GM18909 (cell line): ENCODE data around the gene CEP95.

Source experiments
- ATAC-seq: cut with Tn5 transposase; IDR thresholded peaks from one replicate; pipeline ENCODE4 v1.9.1; 2021; ENCODE audit warnings: mild to moderate bottlenecking; ENCODE audit not compliant: unreplicated experiment, poor library complexity

The CEP95 gene

GRCh38 chr17:64509179-64509578, 2.4 kb downstream of the CEP95 start:
- no peak for ATAC-seq

- no peak for ATAC-seq
Measured at GRCh38 chr17:64515419-64515818, 8.6 kb downstream of the CEP95 start.

GRCh38 chr17:64515829-64516228, 9.1 kb downstream of the CEP95 start:
- no peak for ATAC-seq

- no peak for ATAC-seq
Measured at GRCh38 chr17:64519601-64520000, 12.8 kb downstream of the CEP95 start.

GRCh38 chr17:64520359-64520758, 13.6 kb downstream of the CEP95 start:
- no peak for ATAC-seq

- no peak for ATAC-seq
Measured at GRCh38 chr17:64527914-64528313, 21.1 kb downstream of the CEP95 start.

- no peak for ATAC-seq
Measured at GRCh38 chr17:64529221-64529620, 22.4 kb downstream of the CEP95 start.

GRCh38 chr17:64531955-64532371, 25.2 kb downstream of the CEP95 start:
- no peak for ATAC-seq

- ATAC-seq = no peak
Measured at GRCh38 chr17:64532409-64532808, 25.6 kb downstream of the CEP95 start.

- no peak for ATAC-seq
Measured at GRCh38 chr17:64533784-64534183, 27.0 kb downstream of the CEP95 start.

- no peak for ATAC-seq
Measured at GRCh38 chr17:64534187-64534586, 27.4 kb downstream of the CEP95 start.

- no peak for ATAC-seq
Measured at GRCh38 chr17:64535357-64535756, 28.6 kb downstream of the CEP95 start.

- ATAC-seq = no peak
Measured at GRCh38 chr17:64536913-64537312, 30.1 kb downstream of the CEP95 start.

GRCh38 chr17:64537488-64537887, 30.7 kb downstream of the CEP95 start:
- ATAC-seq = no peak

- no peak for ATAC-seq
Measured at GRCh38 chr17:64538508-64539130, 31.8 kb downstream of the CEP95 start.

- ATAC-seq = no peak
Measured at GRCh38 chr17:64540118-64540776, 33.5 kb downstream of the CEP95 start.

GRCh38 chr17:64544742-64545141, 38.0 kb downstream of the CEP95 start:
- ATAC-seq = no peak

GRCh38 chr17:64546716-64547115, 39.9 kb downstream of the CEP95 start:
- ATAC-seq = no peak

GRCh38 chr17:64547319-64547718, 40.5 kb downstream of the CEP95 start:
- no peak for ATAC-seq

- ATAC-seq = no peak
Measured at GRCh38 chr17:64551461-64551860, 44.7 kb downstream of the CEP95 start.

- no peak for ATAC-seq
Measured at GRCh38 chr17:64554028-64554637, 47.4 kb downstream of the CEP95 start.

GRCh38 chr17:64555281-64555680, 48.5 kb downstream of the CEP95 start:
- no peak for ATAC-seq
